Skeletal muscle cell (primary cell): ENCODE data around the gene PRSS57.
A peak's percentile ranks its signal among the peaks of the same experiment; 100 is the strongest.

Source experiments
- DNase-seq: peaks from one replicate; pipeline ENCODE4 v3.0.0-alpha.2; 2010; ENCODE audit warnings: low read depth
- H3K4me3 ChIP-seq: 2 replicates; pipeline ENCODE4 v1.5.1; 2011; ENCODE audit warnings: low read depth, mild to moderate bottlenecking, control low read depth, low read length, moderate library complexity

PRSS57 gene

DNA sequence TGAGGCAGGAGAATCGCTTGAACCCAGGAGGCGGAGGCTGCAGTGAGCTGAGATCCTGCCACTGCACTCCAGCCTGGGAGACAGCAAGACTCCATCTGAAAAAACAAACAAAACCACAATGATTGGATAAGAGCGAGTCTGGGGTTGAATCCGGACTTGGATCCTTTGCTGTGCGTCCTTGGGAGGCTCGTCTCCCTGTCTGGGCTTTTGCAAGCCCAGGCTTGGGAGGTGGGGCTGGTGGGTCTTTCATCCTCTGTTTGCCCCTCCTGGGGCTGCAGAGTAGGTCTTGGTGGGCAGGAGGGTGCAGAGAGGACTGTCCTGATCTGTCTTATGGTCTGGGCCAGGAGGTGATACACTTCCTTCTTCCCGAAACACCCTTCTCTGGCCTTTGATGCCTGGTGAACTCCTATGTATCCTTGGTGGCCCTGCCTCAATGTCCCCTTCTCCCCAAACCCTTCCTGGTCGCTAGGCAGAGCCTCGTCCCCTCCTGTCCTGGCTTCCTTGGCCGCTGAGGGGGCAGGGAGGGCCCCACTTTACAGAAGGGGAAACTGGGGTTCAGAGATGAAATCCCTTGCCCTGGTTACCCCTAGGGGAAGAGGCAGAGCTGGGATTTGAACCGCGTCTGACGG, 30.3 kb upstream of the PRSS57 start:
- H3K4me3 ChIP-seq = no peak overlapping the region
- no peak for DNase-seq

DNA sequence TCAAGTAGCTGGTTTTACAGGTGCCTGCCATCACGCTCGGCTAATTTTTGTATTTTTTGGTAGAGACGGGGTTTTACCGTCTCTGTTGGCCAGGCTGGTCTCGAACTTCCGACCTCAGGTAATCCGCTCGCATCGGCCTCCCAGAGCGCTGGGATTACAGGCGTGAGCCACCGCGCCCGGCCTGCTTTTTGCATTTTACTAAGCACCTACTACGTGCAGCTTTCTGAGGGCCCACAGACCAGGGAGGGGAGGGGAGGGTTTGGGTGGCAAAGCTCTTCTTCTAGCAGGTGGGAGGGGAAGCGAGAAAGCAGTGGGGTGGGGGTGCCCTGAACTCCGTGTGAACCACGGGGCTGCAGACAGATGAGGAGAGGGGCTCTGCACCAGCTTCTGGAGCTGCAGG, 28.5 kb upstream of the PRSS57 start:
- H3K4me3 ChIP-seq = no peak overlapping the region
- DNase-seq = no peak

DNA sequence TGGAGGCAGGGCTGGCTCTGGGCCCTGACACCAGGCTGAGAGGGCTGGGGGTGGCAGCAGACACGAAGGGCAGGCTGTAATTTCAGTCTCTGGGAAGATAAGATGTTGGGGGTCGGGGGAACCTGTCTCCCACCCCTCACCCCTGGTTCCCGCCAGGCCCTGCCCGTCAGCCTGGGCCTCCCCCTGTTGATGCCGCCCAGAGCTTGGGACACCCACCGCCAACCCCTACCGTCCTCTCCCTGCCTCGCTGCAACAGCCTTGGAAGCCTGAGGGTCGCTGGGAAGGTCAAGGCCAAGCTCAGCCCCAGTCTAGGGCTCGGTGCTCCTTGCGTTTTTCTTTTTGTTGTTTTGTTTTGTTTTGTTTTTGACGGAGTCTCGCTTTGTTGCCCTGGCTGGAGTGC, 28.0 kb upstream of the PRSS57 start:
- no peak overlapping the region for H3K4me3 ChIP-seq
- no peak for DNase-seq

DNA sequence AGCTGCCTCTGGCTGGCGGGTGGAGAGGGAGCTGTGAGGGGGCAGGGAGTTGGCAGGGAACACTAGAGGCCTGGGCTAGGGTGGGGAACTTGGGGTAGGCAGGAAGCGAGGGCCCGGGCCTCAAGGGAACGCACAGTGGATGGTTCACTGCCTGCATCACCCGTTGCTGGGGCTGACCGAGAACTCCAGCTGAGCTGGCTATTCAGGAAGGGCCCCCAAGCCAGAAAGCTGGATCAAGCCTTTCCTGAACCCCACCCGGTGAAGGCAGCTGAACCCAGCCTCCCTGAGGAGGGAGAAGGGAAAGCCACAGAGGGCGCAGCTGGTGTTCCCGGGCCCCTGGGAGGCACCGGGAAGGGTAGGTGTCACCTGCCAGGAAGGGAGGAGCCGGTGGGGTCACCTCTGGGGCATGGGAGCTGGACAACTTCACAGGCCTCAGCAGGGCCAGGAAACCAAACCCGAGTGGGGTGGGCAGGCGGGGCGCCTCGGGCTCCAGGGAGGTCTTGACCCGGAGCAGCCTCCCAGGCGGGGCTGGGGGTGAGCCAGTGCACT, 27.4 kb upstream of the PRSS57 start:
- DNase-seq = no peak
- H3K4me3 ChIP-seq = no peak overlapping the region

DNA sequence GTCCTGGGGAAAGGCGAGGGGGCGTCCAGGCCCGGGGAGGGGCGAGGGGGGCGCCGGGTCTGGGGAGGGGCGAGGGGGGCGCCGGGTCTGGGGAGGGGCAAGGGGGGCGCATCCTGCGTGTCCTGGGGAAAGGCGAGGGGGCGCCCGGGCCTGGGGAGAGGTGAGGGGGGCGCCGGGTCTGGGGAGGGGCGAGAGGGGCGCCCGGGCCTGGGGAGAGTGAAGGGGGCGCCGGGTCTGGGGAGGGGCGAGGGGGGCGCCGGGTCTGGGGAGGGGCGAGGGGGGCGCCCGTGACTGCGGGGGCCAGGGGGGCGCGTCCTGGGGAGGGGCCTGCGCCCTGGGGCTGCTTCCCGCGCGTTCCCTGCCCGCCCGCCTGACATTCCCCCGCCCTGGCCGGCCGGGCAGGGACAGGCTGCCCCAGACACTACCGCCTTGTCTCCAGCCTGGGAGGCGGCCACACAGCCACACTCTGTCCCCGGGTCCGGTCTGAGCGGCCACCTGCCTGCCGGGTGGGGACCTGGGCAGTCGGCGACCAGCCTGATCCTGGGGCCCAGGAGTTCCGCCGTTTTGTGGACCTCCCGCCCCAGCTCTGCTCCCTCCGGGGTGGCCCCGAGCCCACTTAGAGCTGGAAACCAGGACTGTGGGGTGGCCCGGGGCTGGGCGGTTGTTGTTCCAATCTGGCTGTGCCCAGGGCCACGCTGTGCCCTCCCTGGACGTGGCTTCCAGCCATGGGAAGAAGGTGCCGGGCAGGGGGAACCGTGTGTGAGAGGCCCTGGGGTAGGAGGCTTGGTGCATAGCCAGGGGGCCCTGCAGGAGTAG, 25.3 kb upstream of the PRSS57 start:
- H3K4me3 ChIP-seq = no peak overlapping the region
- DNase-seq = no peak

DNA sequence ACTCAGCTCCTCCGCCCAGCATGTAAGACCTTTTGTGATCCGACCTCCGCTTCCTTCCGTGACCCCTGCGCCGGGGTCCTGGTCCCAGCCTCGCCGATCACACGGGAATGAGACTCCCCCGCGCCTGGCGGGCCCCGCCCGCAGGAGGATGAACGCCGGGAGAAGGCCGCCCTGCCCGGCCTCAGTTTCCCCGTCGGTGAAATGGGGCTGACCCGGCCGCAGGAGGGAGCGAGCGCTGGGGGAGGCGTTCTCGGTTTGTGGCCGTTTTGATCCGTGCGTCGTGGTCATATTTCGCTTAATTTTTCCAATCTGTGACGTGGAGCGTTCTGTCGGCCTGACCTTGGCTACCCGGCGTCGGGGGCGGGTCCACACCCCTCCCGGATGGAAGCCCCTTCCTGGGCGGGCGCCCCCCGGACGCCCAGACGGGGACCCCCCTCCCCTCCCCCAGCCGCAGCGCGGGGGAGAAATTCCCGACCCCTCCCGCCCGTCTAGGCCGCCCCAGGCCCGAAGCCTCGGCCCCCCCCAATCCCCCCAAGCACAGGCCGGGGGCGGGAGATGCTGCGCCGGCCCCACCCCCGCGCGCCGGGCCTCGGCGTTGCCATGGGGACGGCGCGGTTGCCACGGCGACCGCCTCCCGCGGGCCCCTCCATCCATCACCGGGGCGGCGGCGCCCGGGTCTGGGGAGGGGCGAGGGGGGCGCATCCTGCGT, 24.5 kb upstream of the PRSS57 start:
- H3K4me3 ChIP-seq = no peak overlapping the region
- DNase-seq = no peak

DNA sequence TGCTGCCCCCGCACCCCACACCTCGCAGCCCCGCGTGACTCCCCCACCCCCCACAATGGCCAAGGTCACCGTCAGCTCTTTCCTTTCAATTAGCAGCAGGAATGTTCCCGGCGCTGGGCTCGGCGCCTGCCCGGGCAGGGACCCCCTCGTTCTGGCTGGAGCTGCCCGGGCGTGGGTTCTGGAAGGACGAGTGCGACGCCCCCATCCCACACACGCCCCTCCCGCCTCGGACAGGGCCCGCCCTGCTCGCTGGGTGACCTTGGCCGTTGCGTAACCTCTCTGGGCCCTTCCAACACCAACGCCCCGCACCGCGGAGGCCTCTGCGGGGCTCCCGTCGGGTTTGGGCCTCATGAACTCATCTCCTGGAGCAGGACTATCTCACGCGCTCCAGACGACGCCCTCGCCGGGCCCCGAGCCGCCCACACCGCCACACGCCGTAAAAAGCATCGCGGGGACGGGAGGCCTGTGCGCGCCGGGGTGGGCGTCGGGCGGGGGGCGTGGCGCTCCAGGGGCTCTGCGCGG, 23.8 kb upstream of the PRSS57 start:
- H3K4me3 ChIP-seq = no peak overlapping the region
- DNase-seq = no peak

DNA sequence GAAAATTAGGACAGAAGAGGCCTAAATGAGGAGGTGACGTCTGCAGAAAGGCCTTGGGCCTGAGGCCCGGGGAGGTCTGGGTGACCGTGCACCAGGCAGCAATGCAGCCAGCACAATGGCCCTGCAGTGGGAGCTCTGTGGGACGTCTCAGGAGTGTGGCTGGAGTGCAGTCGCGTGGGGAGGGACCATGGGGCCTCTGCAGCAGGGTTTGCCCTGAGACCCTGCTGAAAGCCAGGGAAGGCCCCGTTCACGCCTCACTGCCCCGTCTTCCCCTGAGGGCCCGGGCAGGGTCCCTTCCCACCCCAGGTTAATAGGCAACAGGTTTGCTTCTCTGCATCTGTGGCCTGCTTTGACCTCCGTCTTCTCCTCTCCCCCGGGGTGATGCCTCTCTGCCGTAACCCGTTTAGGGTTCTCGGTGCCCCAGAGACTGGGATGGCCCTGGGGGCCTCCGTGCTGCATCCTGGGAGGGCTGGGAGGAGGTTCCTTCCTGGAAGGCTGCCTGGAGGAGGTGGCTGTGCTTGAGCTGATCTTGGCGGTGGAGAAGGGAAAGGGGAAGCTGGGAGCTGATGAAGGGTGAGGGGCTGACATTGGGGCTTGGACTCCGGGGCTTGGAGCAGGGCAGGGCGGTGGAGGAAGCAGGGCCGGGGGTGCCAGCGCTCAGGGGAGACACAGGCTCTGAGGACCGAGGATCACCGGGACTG, 23.1 kb upstream of the PRSS57 start:
- no peak for DNase-seq
- H3K4me3 ChIP-seq = no peak overlapping the region

DNA sequence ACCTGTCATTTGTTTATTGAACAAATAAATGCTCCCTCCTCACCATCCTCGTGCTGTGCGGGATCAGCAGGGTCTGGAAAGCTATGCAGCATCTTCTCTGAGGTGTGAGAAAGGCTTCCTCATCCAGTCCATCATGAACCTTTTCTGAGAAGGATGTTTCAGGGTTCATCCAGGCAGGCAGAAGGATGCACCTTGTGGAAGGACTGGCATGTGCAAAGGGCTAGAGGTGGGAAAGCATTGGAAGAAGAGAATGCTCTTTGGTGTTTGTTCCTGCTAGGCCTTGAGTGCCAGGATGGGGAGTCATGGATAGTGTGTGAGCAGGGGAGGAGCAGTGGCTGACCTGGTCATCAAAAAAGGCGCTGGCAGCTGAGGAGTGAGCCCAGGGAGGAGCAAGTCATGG, 20.1 kb upstream of the PRSS57 start:
- no peak for DNase-seq
- H3K4me3 ChIP-seq = no peak overlapping the region

DNA sequence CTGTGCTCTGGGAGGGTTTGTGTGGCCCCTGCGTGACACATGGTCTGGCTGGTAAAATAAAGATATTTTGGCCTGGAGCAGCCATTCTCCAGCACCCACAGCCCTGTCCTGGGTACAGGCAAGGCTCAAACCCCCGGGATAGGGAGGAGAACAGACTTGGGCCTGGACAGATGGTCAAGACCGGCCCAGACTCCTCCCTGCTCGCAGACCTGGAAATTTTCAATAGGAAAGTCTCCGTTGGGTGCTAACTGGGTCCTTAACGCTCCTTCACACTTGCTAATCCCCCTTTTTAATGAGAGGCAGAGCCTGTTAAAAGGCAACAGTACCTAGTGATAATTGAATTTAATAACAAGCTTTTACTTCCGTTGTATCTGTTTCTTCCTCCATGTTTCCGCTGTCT, 16.0 kb upstream of the PRSS57 start:
- H3K4me3 ChIP-seq = no peak overlapping the region
- no peak for DNase-seq

DNA sequence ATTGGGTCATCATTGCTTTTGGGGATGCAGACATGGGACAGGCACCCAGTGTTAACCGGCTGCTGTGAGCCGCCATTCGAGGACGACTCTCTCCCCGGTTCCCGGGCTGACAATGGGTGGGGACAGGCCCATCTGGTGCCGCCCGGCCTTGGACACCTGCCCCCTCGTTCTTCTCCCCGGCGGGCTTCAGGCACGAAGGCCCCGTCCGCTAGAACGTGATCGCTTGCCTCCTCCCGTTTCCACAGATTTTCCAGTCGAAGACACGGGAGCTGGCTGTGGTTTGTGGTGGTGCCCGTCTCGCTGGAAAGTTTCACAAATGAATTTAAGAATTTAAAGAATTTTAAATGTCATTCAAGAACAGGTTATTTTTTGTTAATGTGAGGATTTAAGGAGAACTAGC, 15.5 kb upstream of the PRSS57 start:
- no peak overlapping the region for H3K4me3 ChIP-seq
- DNase-seq = no peak

DNA sequence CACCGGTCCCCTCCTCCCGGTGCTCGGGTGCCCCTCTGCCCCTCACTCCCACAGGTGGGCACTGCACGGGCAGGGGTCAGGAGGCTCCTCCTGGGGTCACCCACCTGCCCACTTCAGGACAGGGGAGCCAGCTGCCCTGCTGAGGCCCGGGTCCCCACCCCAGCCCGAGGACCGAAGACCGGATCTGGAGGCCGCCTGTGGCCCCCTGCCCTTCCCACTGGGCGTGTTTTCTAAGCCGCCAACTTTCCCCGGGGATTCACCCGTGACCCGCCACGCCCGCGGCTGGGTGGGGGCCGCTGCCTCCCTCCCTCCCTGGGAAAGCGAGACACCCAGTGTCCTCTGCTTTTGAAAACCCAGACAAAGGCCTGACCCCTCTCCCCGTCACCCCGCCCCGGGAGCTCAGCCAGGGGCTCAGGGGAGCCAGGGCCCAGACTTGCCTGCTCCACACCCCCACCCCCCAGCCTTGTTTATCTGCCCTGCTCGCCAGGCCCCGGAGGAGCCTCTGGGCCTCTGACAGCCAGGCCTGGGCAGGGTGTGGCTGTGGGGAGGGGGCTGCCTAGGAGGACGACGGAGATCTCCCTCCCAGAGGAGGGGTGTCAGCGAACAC, 14.8 kb upstream of the PRSS57 start:
- peak overlapping the region; percentile 47 for H3K4me3 ChIP-seq
- no peak for DNase-seq

DNA sequence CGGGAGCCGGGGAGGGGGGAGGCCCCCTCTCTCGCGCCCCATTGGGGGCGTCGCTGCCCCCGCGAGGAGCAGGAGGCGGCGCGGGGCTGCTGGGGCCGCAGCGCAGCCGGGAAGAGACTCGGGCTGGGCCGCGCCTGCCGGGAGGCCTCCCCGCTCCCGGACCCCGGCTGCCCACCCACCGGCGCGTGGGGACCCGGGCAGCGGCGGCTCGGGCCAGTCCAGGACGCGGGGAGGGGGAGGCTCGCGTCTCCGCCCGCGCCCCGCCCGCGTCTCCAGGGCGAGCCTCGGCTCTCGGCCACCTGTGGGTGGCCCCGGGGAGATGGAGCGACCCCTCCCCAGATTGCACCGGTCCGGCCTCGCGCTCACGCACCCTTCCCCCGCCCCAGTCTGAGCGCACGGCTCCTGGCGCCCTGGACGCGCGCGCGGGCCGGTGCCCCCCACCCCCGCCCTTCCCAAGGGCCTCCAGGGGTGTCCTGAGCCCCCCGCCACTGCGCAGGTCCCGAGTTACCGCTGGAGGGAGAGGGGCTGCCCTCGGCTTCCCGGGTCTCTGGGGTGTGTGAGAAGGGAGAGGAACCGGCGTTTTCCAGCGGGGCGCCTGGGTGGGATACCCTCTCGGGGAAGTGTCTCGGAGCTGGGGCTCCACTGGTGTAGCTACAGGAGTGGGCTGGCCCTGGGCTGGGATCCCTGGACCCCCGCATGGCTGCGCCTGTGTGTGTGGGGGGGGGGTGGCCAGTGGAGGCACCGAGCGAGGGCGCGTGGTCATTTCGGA, 14.1 kb upstream of the PRSS57 start:
- DNase-seq = no peak
- H3K4me3 ChIP-seq = peak overlapping the region; percentile 47

DNA sequence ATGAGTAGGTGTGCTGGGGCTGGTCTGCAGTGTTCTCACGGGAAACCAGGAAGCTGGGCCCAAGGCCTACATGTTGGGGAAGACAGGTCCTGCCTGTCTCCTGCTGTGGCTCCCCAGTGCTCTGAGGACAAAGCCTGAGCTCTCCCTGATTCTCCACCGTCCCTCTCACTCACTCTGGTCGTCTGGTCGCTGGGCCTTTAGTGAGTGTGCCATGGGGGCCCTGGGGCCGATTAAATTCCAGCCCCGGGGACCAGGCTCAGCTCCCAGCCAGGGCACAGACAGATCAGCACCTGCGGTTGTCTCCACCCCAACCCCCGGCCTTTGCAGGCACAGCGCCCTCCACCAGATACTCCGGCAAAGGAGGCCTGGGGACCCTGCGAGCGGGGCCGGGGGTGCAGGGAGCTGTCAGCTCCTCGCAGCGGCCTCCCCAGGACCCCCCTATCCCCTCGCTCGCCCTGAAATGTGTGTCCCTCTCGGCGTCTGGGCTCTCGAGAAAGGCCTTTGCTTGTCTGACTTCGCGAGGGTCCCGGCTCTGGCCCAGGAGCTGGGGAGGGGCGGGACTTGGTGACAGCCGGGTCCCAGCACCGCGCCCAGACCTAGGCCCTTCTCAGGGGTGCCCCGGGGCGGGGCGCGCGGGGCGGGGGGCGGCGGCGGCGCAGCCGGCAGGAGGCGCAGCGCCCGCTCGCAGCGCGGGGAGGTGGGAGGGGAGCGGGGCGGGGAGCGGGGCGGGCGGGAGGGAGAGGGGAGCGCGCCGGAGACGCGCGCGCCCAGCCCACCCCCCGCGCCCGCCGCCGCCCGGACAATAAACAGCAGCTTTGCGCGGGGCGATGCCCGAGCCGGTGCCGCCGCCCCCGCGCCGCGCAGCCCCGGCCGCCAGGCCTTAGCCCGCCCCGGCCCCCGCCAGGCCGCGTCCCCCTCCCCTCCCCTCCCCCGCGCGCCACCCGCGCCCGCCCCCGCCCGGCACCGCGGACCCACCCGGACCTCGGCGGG, 13.2 kb upstream of the PRSS57 start, which contains the start of gene PALM:
Gene PALM, plus strand, starts transcription at position 782 of the 990 bp plus-strand sequence. CDS start 212 bp downstream, outside the sequence.
- H3K4me3 ChIP-seq = peak within 1 kb of the TSS; percentile 47
- no peak for DNase-seq

DNA sequence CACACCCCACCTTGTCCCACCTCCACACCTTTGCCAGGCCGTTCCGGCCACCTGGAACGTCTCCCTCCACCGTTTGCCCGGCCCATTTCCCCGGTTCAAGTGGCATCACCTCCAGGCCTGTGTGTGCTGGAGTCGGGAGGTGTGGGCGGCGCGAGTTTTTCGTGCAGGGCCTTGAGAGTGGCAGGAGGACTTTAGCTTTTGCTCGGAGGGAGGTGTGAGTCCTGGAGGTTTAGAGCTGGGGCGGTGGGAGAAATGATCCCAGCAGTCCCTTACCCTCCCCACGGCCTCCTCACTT, 9.1 kb upstream of the PRSS57 start:
- H3K4me3 ChIP-seq = no peak overlapping the region
- no peak for DNase-seq

DNA sequence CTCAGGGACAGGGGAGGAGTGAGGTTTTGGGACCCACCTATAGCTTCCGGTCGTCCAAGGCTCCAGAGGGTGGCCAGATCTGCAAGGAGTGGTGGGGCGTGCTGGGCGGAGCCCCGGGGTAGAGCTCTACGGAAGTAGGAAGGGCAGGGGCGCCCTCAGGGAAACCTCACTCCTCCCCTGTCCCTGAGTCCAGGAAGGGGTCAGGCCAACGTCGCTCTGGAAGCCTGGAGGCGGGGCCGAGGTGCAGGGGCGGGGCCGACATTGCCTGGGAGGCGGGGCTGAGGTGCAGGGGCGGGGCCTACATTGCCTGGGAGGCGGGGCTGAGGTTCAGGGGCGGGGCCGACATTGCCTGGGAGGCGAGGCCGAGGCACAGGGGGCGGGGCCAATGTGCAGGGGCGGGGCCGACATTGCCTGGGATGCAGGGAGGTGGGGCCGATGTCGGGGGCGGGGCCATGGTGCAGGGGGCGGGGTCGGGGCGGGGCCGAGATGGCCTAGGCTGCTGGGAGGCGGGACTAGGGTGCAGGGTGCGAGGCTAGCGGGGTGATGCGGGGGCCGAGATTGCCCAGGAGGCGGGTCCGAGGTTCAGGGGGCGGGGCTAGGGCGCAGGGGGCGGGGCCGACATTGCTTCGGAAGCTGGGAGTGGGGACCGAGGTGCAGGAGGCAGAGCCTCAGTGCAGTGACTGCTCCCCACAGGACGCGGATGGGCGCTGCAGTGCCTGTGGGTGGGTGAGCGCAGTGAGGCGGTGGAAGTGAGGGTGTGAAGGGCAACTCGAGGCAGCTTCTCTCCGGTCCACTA, 8.6 kb upstream of the PRSS57 start:
- H3K4me3 ChIP-seq = no peak overlapping the region
- no peak for DNase-seq

DNA sequence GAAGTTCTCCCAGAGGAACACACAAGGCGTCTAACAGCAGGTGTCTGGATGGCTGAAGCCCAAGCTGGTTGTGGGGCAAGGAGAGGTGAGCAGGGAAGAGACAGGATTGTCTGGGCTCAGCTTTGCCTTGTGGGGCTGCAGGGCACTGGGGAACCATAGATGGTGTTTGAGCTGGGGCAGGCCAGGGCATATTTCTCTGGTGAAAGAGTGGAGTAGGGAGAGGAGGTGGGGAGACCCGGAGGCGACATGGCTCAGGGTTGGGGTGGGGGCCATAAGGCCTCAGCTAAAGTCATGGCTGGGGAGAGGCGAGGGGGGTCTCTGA, 8.0 kb upstream of the PRSS57 start:
- no peak for DNase-seq
- H3K4me3 ChIP-seq = no peak overlapping the region
